HG02840 (cell line): Measurements from ENCODE around the gene MAPKAP1.
"Not testable (repeated sequence)": the region's sequence is repeated elsewhere in the genome, so short reads cannot be mapped to it uniquely, and the experiment has no call there.

Source experiments
- ATAC-seq: cut with Tn5 transposase; IDR thresholded peaks from one replicate; pipeline ENCODE4 v1.9.1; 2021; ENCODE audit warnings: mild to moderate bottlenecking, moderate library complexity, moderate number of reproducible peaks; ENCODE audit not compliant: unreplicated experiment, low FRiP score

MAPKAP1 gene

DNA sequence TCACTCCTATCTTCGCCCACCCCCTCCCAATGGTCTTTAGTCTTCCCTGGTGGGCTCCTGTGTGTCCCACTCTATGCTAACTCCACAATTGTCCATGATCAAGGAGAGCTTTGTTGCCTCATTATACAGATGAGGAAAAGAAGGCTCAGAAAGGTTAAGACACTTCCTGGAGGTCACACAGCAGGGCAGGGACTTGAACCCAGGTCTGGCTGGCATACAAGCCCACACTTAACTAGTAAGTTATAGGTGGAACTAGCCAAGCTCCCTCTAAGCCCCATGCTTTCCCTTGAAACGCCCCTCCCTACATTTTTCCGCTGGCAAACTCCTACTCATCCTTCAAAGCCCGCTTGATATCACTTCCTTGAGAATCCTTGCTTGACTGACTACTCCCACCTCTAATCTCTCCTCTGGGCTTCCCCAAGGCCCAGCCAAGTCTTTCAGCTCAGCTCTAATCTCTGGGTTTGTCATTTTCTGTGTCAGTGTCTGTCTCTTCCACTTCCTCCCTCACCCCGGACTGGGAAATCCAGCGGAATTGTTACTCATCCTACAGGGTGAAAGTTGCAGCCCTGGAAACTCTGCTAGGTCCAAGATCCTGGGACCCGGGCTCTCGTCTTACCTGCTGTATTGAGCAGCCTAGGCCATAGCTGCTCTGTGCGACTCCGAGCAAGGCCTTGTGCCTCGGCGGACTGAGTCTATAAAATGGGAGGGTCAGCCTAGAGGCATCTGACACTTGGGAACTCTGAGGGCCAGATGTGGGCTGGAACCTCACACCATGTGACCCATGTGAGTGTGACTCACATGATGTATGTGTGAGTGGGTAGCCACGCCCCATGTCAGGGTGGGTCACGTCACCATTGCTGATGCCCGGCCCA lies 300.8 kb downstream of the MAPKAP1 start:
- no peak for ATAC-seq

DNA sequence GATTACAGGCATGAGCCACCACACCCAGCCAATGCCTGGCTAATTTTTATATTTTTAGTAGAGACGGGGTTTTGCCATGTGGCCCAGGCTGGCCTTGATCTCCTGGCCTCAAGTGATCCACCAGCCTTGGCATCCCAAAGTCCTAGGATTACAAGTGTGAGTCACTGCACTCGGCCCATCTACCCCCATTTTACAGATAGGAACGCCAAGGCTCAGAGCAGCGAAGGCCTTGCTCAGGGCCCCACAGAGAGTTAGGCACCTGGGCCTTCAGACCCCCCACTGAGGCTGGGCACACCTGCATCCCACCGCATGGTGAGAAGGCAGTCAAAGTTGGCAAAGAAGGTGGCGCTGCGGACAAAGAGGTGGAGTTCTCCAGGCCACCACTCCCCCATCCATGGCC lies 302.3 kb downstream of the MAPKAP1 start:
- ATAC-seq = no peak

DNA sequence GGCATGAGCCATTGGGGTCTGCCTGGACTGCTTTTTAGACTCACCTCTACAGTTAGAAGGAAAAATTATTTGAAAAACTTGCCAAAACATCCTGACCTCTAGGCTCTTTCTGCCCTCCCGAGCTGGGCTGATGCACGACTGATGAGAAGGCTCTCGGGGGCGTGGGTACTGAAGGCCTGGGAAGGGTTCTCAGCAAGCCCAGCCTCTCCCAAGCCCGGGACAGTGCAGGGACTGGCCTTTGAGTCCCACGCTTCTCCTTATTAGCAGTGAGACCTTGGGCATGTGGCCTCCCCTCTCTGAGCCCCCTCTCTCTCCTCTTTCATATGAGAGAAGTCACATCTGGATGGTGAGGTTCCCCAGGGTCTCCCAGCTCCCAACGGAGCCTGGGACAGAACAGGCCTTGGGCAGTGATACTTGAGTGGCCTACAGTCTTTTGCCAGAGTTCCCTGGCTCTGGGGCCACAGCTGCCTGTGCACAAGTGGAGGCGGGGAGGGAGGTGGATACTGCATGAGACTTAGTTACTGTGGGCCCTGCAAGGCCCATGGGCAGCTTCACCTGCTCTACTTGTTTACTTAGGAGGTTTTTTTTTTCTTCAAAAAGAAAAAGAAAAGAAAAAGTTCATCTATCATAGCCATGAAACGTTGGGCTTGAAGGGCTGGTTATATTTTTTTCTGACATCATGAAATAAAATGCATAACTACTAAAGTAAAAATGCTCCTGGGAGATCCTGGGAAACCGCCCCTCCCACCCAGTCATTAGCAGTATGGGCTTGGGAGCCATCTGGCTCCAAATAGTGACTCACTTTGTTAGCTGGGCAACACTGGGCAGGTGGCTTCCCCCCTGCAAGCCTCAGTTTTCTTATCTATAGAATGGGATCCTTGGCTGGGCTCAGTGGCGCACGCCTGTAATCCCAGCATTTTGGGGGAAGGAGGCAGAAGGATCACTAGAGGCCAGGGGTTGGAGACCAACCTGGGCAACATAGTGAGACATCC lies 306.0 kb downstream of the MAPKAP1 start:
- ATAC-seq = no peak

DNA sequence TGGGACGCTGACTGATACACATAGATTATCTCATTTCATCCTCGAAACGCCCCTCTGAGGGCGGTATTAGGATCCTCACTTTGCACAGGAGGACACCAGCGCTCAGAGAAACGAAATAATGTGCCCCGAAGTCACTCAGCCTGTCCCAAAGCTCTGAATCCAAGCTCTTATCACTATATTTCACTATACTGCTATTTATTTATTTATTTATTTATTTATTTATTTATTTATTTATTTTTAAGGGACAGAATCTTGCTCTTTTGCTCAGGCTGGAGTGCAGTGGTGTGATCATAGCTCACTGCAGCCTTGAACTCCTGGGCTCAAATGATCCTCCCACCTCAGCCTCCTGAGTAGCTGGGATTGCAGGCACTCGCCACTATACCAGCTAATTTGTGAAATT lies 306.8 kb downstream of the MAPKAP1 start:
- ATAC-seq = not testable (repeated sequence)

DNA sequence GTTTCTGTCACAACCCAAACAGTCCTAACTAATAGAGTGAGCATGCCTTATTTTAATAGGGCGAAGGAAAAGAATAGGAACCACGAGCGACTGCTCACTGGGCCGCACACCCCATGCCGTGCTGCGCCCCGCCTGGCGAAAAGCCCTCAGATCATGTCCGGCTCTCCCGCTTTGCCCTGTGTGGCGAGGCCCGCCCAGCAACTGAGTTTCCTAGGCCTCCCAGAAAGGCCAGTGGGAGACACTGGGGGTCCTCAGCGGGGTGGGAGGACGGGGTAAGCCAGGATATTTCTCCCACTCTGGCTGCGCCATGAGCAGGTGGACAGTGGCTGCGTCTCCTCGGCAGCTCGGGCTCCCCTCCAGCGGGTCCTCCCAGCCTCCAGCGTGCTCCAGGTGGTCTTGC lies 307.3 kb downstream of the MAPKAP1 start:
- no peak for ATAC-seq

DNA sequence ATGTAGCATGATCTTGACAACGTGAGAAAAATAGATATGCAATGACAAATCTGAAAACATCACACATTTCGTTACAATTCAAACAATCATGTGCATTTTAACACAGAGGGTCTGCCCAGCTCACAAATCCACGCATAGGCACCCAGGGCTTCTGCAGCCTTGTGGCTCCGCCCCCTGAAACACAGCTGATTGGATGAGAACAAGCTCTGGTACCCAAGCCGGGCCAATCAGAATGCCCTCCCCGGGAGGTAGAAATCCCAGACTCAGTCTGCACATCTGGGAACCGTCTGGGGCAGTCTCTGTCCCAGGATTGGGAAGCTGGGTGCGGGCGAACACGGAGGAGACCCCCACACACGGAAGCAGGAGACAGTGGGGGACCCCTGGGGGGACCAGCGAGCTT lies 307.8 kb downstream of the MAPKAP1 start:
- ATAC-seq = no peak

DNA sequence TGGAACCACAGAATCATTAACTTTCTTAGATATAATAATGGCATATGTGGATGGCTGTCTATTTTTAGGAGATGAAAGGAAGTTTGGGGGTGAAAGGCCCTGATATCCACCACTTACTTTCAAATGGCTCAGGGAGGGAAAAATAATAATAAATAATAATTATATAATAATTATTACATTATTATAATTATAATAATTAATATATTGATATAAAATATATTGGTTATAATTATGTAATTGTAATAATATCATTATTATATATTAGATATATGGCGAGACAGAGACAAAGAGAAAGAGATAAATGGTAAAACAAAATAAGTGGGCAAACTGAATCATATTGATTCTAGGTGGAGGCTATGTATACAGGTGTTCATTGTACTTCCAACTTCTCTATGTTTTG lies 308.8 kb downstream of the MAPKAP1 start:
- ATAC-seq = no peak

DNA sequence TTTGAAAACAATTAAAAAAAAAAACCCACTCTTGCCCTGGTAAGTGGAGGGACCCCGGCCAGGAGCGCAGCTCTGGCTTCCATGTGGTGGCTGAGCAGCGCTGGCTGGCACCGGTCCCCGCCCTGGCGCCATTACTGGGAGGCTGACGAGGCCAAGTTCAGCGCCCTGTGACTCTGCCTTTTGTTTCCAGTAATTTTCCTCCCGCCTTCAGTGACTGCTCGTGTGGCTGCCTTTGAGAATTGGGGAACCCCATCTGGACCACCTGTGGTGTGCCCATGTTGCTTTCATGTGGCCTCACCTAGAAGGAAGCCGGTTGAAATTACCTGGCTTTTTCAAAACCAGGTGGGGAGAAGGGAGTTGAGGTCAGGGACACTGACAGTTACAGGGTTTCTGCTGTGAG lies 309.3 kb downstream of the MAPKAP1 start:
- ATAC-seq = no peak

DNA sequence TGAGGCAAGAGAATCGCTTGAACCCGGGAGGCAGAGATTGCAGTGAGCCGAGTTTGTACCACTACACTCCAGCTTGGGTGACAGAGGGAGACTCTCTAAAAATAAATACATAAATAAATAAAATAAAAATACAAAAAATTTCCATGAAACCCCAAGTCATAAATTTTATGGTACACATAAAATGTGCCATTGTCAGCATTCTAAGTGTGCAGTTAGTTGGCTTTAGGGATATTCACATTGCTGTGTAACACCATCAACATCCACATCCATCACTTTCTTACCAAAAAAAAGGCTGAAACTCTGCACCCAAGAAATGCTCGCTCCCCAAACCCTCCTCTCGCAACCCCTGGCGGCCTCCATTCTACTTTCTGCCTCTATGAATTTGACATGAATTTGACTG lies 310.2 kb downstream of the MAPKAP1 start:
- ATAC-seq = no peak

DNA sequence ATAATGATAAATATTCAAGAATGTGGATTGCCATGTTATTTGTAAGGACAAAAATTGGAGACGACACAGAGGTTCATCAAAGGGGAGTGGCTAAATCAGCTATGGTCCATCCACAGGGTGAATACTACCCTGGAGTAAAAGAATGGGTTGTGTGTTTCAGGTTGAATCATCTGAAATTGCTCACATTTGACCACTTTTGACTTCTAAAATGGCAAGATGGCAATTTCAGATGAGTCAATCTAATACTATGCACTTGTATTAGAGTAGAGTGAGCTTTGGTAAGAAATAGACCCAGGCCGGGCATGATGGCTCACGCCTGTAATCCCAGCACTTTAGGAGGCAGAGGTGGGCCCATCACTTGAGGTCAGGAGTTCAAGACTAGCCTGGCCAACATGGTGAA lies 313.6 kb downstream of the MAPKAP1 start:
- ATAC-seq = no peak

DNA sequence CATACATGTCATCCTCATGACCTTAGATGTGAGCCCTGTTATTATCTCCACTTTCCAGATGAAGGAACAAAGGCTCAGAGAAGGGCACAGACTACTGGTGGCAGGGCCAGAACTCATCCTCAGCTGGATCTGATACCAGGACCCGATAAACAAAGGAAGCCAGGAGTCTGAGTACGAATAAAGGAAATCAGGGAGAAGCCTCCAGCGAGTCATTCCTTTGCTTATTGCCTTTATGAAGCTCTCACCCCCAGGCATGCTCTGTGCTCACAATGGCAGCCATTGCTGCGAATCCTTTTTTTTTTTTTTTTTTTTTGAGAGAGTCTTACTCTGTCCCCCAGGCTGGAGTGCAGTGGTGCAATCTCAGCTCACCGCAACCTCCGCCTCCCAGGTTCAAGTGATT lies 315.3 kb downstream of the MAPKAP1 start:
- no peak for ATAC-seq

DNA sequence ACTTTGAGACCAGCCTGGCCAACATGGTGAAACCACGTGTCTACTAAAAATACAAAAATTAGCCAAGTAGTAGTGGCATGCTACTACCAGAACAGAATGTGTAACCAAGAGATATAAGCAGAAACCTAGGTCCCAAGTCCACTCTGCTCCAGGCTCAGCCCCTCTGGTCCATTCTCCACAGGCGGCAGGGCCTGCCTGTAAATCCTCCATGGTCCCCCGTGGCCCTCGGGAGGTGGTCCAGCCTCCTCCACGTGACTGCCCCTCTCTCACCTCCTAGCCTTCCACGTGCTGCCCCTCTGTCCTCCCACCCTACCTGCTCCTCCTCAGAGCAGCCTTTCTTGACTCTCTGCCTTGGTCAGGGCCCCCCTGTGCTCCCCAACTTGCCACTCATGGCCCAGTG lies 318.0 kb downstream of the MAPKAP1 start:
- no peak for ATAC-seq

DNA sequence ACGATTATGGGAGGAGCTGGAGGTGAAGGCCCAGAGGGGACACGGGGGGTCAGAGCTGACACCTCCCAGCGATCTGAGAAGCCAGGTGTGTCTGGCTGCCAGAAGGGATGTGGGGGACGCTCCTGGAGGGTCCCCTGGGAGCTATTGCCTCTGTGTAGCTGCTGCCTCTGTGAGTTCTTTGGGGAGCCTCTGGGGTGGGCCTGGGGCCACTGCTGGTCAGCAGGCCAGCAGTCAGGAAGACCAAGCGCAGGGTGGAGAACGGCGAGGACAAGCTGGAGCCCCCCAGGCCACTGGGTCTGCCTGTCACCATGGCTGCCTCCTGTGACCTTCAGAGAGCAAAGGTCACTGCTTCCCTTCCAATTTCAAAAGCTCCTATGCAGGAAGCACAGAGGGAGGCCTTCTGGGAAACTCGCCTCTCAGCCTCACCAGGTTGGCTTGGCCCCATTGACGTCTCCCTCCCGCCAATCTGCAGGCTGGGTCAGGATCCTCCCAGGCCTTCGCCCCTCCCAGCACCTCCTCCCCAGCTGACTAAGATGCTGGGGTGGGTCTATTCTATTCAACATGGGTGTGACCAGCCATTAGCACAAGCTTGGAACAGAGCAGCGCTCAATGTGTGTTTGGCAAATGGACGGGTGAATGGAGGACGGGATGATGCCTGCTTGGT lies 319.0 kb downstream of the MAPKAP1 start:
- no peak for ATAC-seq
